Measurements from ENCODE around the gene PRRC2B. TPM values are rescaled to one million over a fixed set of nuclear protein-coding genes. Genes with fewer than 3 reads are reported as not detected.

The PRRC2B gene
- total and polyA plus RNA-seq, 2 of the 13 experiments (the other 11 are each of a cell fraction or from before 2014, with no cell fraction given) = 20.8 to 37.4 TPM

GRCh38 chr9:131545003-131545785, 151.3 kb downstream of the PRRC2B start, which contains the start of gene PRRT1B (continued):
- TF ChIP-seq NFKBIZ (CRISPR knock-in tag; IDR thresholded peaks at IDR 0.05) (no peak), GPN1 (CRISPR knock-in tag; IDR thresholded peaks at IDR 0.05; ENCODE audit: borderline replicate concordance) (no peak), PRDM10 (CRISPR knock-in tag; IDR thresholded peaks at IDR 0.05; ENCODE audit: low read depth) (no peak), IRX3 (CRISPR knock-in tag; IDR thresholded peaks at IDR 0.05; ENCODE audit: borderline replicate concordance, low read depth) (peak; percentile 79; the same call in 1 of the 2 replicates), ZNF44 (CRISPR knock-in tag; IDR thresholded peaks at IDR 0.05) (no peak), SMYD3 (CRISPR knock-in tag; IDR thresholded peaks at IDR 0.05) (no peak), SOX5 (CRISPR knock-in tag; IDR thresholded peaks at IDR 0.05; ENCODE audit: borderline replicate concordance) (peak; percentile 78; the same call in 1 of the 2 replicates), ONECUT2 (CRISPR knock-in tag; IDR thresholded peaks at IDR 0.05) (no peak), ATF2 (CRISPR knock-in tag; IDR thresholded peaks at IDR 0.05) (peak; percentile 43; the same call in 1 of the 2 replicates), MEIS1 (CRISPR knock-in tag; IDR thresholded peaks at IDR 0.05; ENCODE audit: borderline replicate concordance) (0 out of 2 replicates have a peak, but pooled peaks have one; percentile 69), ZNF557 (CRISPR knock-in tag; IDR thresholded peaks at IDR 0.05) (no peak), ZNF460 (CRISPR knock-in tag; IDR thresholded peaks at IDR 0.05; ENCODE audit: borderline replicate concordance) (no peak; the same call in 1 of the 2 replicates), ZBTB14 (CRISPR knock-in tag; IDR thresholded peaks at IDR 0.05) (no peak), NCOA1 (CRISPR knock-in tag; IDR thresholded peaks at IDR 0.05) (0 out of 2 replicates have a peak, but pooled peaks have one; percentile 29), ZNF333 (CRISPR knock-in tag; IDR thresholded peaks at IDR 0.05; ENCODE audit: borderline replicate concordance) (no peak), ELF4 (CRISPR knock-in tag; IDR thresholded peaks at IDR 0.05; ENCODE audit: borderline replicate concordance) (no peak), HOXD1 (CRISPR knock-in tag; IDR thresholded peaks at IDR 0.05) (no peak), PAWR (CRISPR knock-in tag; IDR thresholded peaks at IDR 0.05; ENCODE audit: borderline replicate concordance) (no peak), XBP1 (CRISPR knock-in tag; IDR thresholded peaks at IDR 0.05) (no peak), MXI1 (IDR thresholded peaks at IDR 0.05; ENCODE audit: borderline replicate concordance, low read depth, low read length) (peak; percentile 33; the same call in 1 of the 3 replicates), RXRB (CRISPR knock-in tag; IDR thresholded peaks at IDR 0.05; ENCODE audit: borderline replicate concordance) (peak; percentile 67), TMF1 (CRISPR knock-in tag; IDR thresholded peaks at IDR 0.05; ENCODE audit: low read depth) (peak; percentile 86; the same call in 1 of the 2 replicates), MIER2 (CRISPR knock-in tag; IDR thresholded peaks at IDR 0.05) (peak; percentile 71; the same call in 1 of the 2 replicates), CENPX (CRISPR knock-in tag; IDR thresholded peaks at IDR 0.05) (no peak), ZNF510 (CRISPR knock-in tag; IDR thresholded peaks at IDR 0.05; ENCODE audit: low read depth) (no peak)
